SHP77 treated with DMSO at 0.1 percent for 48 hours (cell line): ENCODE measurements around the gene BMP3.

Experiments
- DNase-seq: peaks from one replicate; lab custom pipeline; 2025; lab: John Stamatoyannopoulos, UW

BMP3 gene

GRCh38 chr4:81106150-81106549, 75.6 kb downstream of the BMP3 start:
- no peak for DNase-seq
